ENCODE data around the gene POLL. TPM values are rescaled to one million over a fixed set of nuclear protein-coding genes. Genes with fewer than 3 reads are reported as not detected.
A peak's percentile ranks its signal among the peaks of the same experiment; 100 is the strongest.

Gene POLL
- total and polyA plus RNA-seq, 7 experiments from 2014 or later, result 16.4 to 65.8 (median 36.1) TPM

- H3K36me3 ChIP-seq (ENCODE audit: control insufficient read depth in 2 of 3, insufficient read depth in 3 of 3, low read length in 3 of 3), result peaks cover 6 to 79% (median 8%) of the 10 kb centered on the region in 3 experiments
- no peak overlapping the region for H3K4me3 ChIP-seq (ENCODE audit: low read length)
- intact Hi-C loops (cut with micrococcal nuclease), result no loop called here
- CTCF ChIA-PET, result no interaction called here
- peaks cover 0 to 9% (median 0%) of the 10 kb centered on the region in 7 donors for H3K4me1 Mint-ChIP-seq
- no peak overlapping the region for H3K27ac ChIP-seq (ENCODE audit: low read depth, low read length)
- DNase-seq (no peak), ATAC-seq (no peak)
- no peak overlapping the region for H3K4me3 Mint-ChIP-seq
- H3K36me3 Mint-ChIP-seq, result peaks cover 4 to 24% (median 17%) of the 10 kb centered on the region in 5 donors
- no peaks in the 10 kb centered on the region for H3K27me3 ChIP-seq (ENCODE audit: control insufficient read depth in 2 of 2, insufficient read depth in 2 of 2, low read length in 2 of 2)
- POLR2A ChIA-PET, result interaction anchor here (0.6 kb wide), 1 partner anchor 1162 kb away, joined by 5 read pairs; no protein-coding TSS in a partner anchor
- no peaks in the 10 kb centered on the region for H3K4me1 ChIP-seq (ENCODE audit: control insufficient read depth in 2 of 2, insufficient read depth in 2 of 2, low read length in 2 of 2)
- H3K27me3 Mint-ChIP-seq, result no peaks in the 10 kb centered on the region
- H3K27ac Mint-ChIP-seq, result peak overlapping the region in 4 of 9 donors; percentile 32 to 77 (median 74)
- H3K9me3 ChIP-seq (ENCODE audit: control insufficient read depth in 2 of 3, low read length in 3 of 3), result no peaks in the 10 kb centered on the region
- no peaks in the 10 kb centered on the region for H3K9me3 Mint-ChIP-seq
These were observed 29.2 kb upstream of the POLL start for GRCh38 chr10:101617102-101617823.

- H3K4me3 ChIP-seq (ENCODE audit: low read length), result no peak overlapping the region
- Mint-ChIP-seq H3K27ac (peak overlapping the region in 6 of 9 donors; percentile 16 to 70 (median 28)), H3K9me3 (no peaks in the 10 kb centered on the region), H3K36me3 (peaks cover 4 to 20% (median 11%) of the 10 kb centered on the region in 5 donors), H3K4me3 (no peak overlapping the region), H3K4me1 (peaks cover 0 to 9% (median 0%) of the 10 kb centered on the region in 7 donors), H3K27me3 (no peaks in the 10 kb centered on the region)
- ChIA-PET CTCF (no interaction called here), POLR2A (no interaction called here)
- H3K9me3 ChIP-seq (ENCODE audit: control insufficient read depth in 2 of 3, low read length in 3 of 3), result no peaks in the 10 kb centered on the region
- intact Hi-C loops (cut with micrococcal nuclease), result no loop called here
- DNase-seq (no peak), ATAC-seq (no peak)
- H3K4me1 ChIP-seq (ENCODE audit: control insufficient read depth in 2 of 2, insufficient read depth in 2 of 2, low read length in 2 of 2), result no peaks in the 10 kb centered on the region
- H3K27me3 ChIP-seq (ENCODE audit: control insufficient read depth in 2 of 2, insufficient read depth in 2 of 2, low read length in 2 of 2), result no peaks in the 10 kb centered on the region
- H3K36me3 ChIP-seq (ENCODE audit: control insufficient read depth in 2 of 3, insufficient read depth in 3 of 3, low read length in 3 of 3), result peaks cover 4 to 79% (median 6%) of the 10 kb centered on the region in 3 experiments
- H3K27ac ChIP-seq (ENCODE audit: low read depth, low read length), result no peak overlapping the region
These were observed 28.5 kb upstream of the POLL start for GRCh38 chr10:101616415-101617101.

- no peaks in the 10 kb centered on the region for H3K9me3 ChIP-seq (ENCODE audit: control insufficient read depth in 2 of 3, low read length in 3 of 3)
- no peaks in the 10 kb centered on the region for H3K4me1 ChIP-seq (ENCODE audit: control insufficient read depth in 2 of 2, insufficient read depth in 2 of 2, low read length in 2 of 2)
- intact Hi-C loops (cut with micrococcal nuclease), result no loop called here
- DNase-seq (no peak), ATAC-seq (no peak)
- ChIA-PET POLR2A (no interaction called here), CTCF (no interaction called here)
- H3K27ac ChIP-seq (ENCODE audit: low read depth, low read length), result no peak overlapping the region
- peaks cover 4 to 19% (median 10%) of the 10 kb centered on the region in 5 donors for H3K36me3 Mint-ChIP-seq
- H3K4me3 Mint-ChIP-seq, result no peak overlapping the region
- H3K4me3 ChIP-seq (ENCODE audit: low read length), result no peak overlapping the region
- H3K4me1 Mint-ChIP-seq, result peaks cover 0 to 12% (median 0%) of the 10 kb centered on the region in 7 donors
- H3K27me3 ChIP-seq (ENCODE audit: control insufficient read depth in 2 of 2, insufficient read depth in 2 of 2, low read length in 2 of 2), result no peaks in the 10 kb centered on the region
- peak overlapping the region in 3 of 9 donors; percentile 9 to 70 (median 25) for H3K27ac Mint-ChIP-seq
- no peaks in the 10 kb centered on the region for H3K9me3 Mint-ChIP-seq
- H3K36me3 ChIP-seq (ENCODE audit: control insufficient read depth in 2 of 3, insufficient read depth in 3 of 3, low read length in 3 of 3), result peaks cover 9 to 80% (median 10%) of the 10 kb centered on the region in 3 experiments
- H3K27me3 Mint-ChIP-seq, result no peaks in the 10 kb centered on the region
These were observed 27.6 kb upstream of the POLL start for GRCh38 chr10:101615525-101616116.

- no peak overlapping the region for H3K27ac ChIP-seq (ENCODE audit: low read depth, low read length)
- H3K9me3 ChIP-seq (ENCODE audit: control insufficient read depth in 2 of 3, low read length in 3 of 3), result no peaks in the 10 kb centered on the region
- H3K27me3 ChIP-seq (ENCODE audit: control insufficient read depth in 2 of 2, insufficient read depth in 2 of 2, low read length in 2 of 2), result no peaks in the 10 kb centered on the region
- CTCF ChIA-PET, result no interaction called here
- H3K4me1 Mint-ChIP-seq, result peaks cover 0 to 12% (median 0%) of the 10 kb centered on the region in 7 donors
- no peak overlapping the region for H3K4me3 Mint-ChIP-seq
- H3K36me3 ChIP-seq (ENCODE audit: control insufficient read depth in 2 of 3, insufficient read depth in 3 of 3, low read length in 3 of 3), result peaks cover 10 to 80% (median 13%) of the 10 kb centered on the region in 3 experiments
- POLR2A ChIA-PET, result no interaction called here
- intact Hi-C loops (cut with micrococcal nuclease), result no loop called here
- peak overlapping the region in 2 of 9 donors; percentile 17 to 25 for H3K27ac Mint-ChIP-seq
- no peaks in the 10 kb centered on the region for H3K27me3 Mint-ChIP-seq
- H3K4me1 ChIP-seq (ENCODE audit: control insufficient read depth in 2 of 2, insufficient read depth in 2 of 2, low read length in 2 of 2), result no peaks in the 10 kb centered on the region
- no peak overlapping the region for H3K4me3 ChIP-seq (ENCODE audit: low read length)
- no peaks in the 10 kb centered on the region for H3K9me3 Mint-ChIP-seq
- ATAC-seq, result no peak
- H3K36me3 Mint-ChIP-seq, result peaks cover 4 to 15% (median 10%) of the 10 kb centered on the region in 5 donors
- DNase-seq, result no peak
These were observed 26.8 kb upstream of the POLL start for GRCh38 chr10:101614663-101615524.

DNA sequence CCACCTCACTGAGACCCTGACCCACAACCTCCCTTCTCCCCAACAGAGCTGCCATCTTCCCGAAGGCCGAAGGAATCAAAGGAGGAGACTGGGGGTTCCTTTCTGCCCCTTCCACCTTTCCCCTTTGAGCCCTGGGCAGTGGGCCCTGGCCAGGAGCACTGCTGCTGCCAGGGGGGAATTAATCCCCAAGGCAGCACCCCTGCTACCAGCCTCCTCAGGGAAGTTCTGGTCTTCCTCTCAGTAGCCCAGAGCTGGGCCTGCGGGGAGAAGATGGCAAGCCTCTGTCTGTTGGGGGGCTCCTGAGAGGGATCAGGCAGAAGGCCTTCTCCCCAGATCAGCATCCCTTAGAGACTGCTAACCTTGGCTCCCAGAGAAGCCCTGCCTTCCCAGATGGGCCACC lies 25.6 kb upstream of the POLL start:
- CTCF ChIA-PET, result no interaction called here
- H3K36me3 Mint-ChIP-seq, result peaks cover 4 to 17% (median 10%) of the 10 kb centered on the region in 5 donors

GRCh38 chr10:101612872-101613271 lies 24.8 kb upstream of the POLL start:
- DNase-seq (no peak), ATAC-seq (no peak)
- Histone ChIP-seq H3K4me1 (ENCODE audit: control insufficient read depth in 2 of 2, insufficient read depth in 2 of 2, low read length in 2 of 2) (no peaks in the 10 kb centered on the region), H3K36me3 (ENCODE audit: control insufficient read depth in 2 of 3, insufficient read depth in 3 of 3, low read length in 3 of 3) (peaks cover 13 to 80% (median 18%) of the 10 kb centered on the region in 3 experiments), H3K9me3 (ENCODE audit: control insufficient read depth in 2 of 3, low read length in 3 of 3) (no peaks in the 10 kb centered on the region), H3K4me3 (ENCODE audit: low read length) (no peak overlapping the region), H3K27me3 (ENCODE audit: control insufficient read depth in 2 of 2, insufficient read depth in 2 of 2, low read length in 2 of 2) (no peaks in the 10 kb centered on the region), H3K27ac (ENCODE audit: low read depth, low read length) (no peak overlapping the region)
- no peak overlapping the region for H3K4me3 Mint-ChIP-seq
- ChIA-PET POLR2A (no interaction called here), CTCF (no interaction called here)
- peaks cover 0 to 18% (median 9%) of the 10 kb centered on the region in 5 donors for H3K36me3 Mint-ChIP-seq
- H3K4me1 Mint-ChIP-seq, result peaks cover 0 to 8% (median 0%) of the 10 kb centered on the region in 7 donors
- no peaks in the 10 kb centered on the region for H3K27me3 Mint-ChIP-seq
- H3K9me3 Mint-ChIP-seq, result no peaks in the 10 kb centered on the region
- intact Hi-C loops (cut with micrococcal nuclease), result no loop called here
- H3K27ac Mint-ChIP-seq, result peak overlapping the region in 1 of 9 donors; percentile 15

More for the DNA sequence above, 25.6 kb upstream of the POLL start:
- intact Hi-C loops (cut with micrococcal nuclease), result no loop called here
- Histone ChIP-seq H3K4me1 (ENCODE audit: control insufficient read depth in 2 of 2, insufficient read depth in 2 of 2, low read length in 2 of 2) (no peaks in the 10 kb centered on the region), H3K36me3 (ENCODE audit: control insufficient read depth in 2 of 3, insufficient read depth in 3 of 3, low read length in 3 of 3) (peaks cover 13 to 80% (median 16%) of the 10 kb centered on the region in 3 experiments), H3K27me3 (ENCODE audit: control insufficient read depth in 2 of 2, insufficient read depth in 2 of 2, low read length in 2 of 2) (no peaks in the 10 kb centered on the region), H3K27ac (ENCODE audit: low read depth, low read length) (no peak overlapping the region), H3K9me3 (ENCODE audit: control insufficient read depth in 2 of 3, low read length in 3 of 3) (no peaks in the 10 kb centered on the region), H3K4me3 (ENCODE audit: low read length) (no peak overlapping the region)
- ATAC-seq (no peak), DNase-seq (no peak)
- Mint-ChIP-seq H3K27ac (peak overlapping the region in 4 of 9 donors; percentile 33 to 43 (median 41)), H3K4me3 (no peak overlapping the region), H3K27me3 (no peaks in the 10 kb centered on the region), H3K4me1 (peaks cover 0 to 12% (median 0%) of the 10 kb centered on the region in 7 donors), H3K9me3 (no peaks in the 10 kb centered on the region)
- POLR2A ChIA-PET, result no interaction called here

Measured in naive thymus-derived CD4-positive, alpha-beta T cell (primary cell).